HCT116 (cell line): ENCODE data around the gene PATL2. TPM values are rescaled to one million over a fixed set of nuclear protein-coding genes. Genes with fewer than 3 reads are reported as not detected.

Experiments
- ATAC-seq: fragments of 200-7000 bp; cut with Tn5 transposase; 2 replicates; pipeline ENCODE4 v1.9.1; 2020; ENCODE audit warnings: mild to moderate bottlenecking, moderate library complexity
- BruUV-seq: library from RNA; stranded (reverse); fragments of 400-500 nt; replicated peaks from 2 replicates; lab custom pipeline; 2021; lab: Mats Ljungman, UMichigan
- CTCF ChIA-PET: fragments of 300-600 bp; sonication (Branson Sonifier 250); formaldehyde crosslinking; loops from one replicate; lab custom pipeline; 2021; ENCODE audit warnings: antibody characterized with exemption; lab: Charles Lee
- POLR2A ChIA-PET: fragments of 300-600, 350-600 bp; sonication (Branson Sonifier 250); formaldehyde crosslinking; loops from one replicate; lab custom pipeline; 2021; ENCODE audit warnings: antibody characterized with exemption; lab: Charles Lee
- RAD21 ChIA-PET, 2 experiments: fragments of 300-600 bp; sonication (Branson Sonifier 250); formaldehyde crosslinking; loops; one replicate each; lab custom pipeline; 2023; ENCODE audit warnings: low total read pairs in 2 of 2; ENCODE audit not compliant: uncharacterized antibody in 2 of 2, unreplicated experiment in 2 of 2, low non-redundant PET in 1 of 2; lab: Charles Lee
- DNase-seq: peaks from one replicate; pipeline ENCODE4 v3.0.0-alpha.2; 2010; ENCODE audit warnings: low read depth, low spot score
- H2AFZ ChIP-seq: fragments of 200-600 bp; shearing (Covaris generic), sonication (generic); 2 replicates; pipeline ENCODE4 v1.6.1; 2017; ENCODE audit warnings: low read depth, mixed run types, mixed read lengths, antibody characterized with exemption, low read length; ENCODE audit not compliant: poor library complexity, severe bottlenecking
- H3K27ac ChIP-seq: 2 replicates; pipeline ENCODE4 v1.5.1; 2012; ENCODE audit warnings: low read depth, low read length
- H3K27me3 ChIP-seq: fragments of 200-600 bp; sonication (generic); 2 replicates; pipeline ENCODE4 v1.6.1; 2016; ENCODE audit warnings: mixed run types, low read length, mixed read lengths; ENCODE audit not compliant: insufficient read depth
- H3K36me3 ChIP-seq, 2 experiments: fragments of 200-500 bp in 1 of 2; fragments of 200-600 bp in 1 of 2; sonication (Bioruptor generic) in 1 of 2; sonication (generic) in 1 of 2; 2 replicates each; pipeline versions ENCODE4 v1.5.1 to v1.6.1; 2014 to 2016; ENCODE audit warnings: low read length in 2 of 2, inconsistent platforms in 1 of 2, mixed read lengths in 1 of 2, mixed run types in 1 of 2; ENCODE audit not compliant: insufficient read depth in 2 of 2, control insufficient read depth in 1 of 2
- H3K4me1 ChIP-seq, 2 experiments: fragments of 200-600 bp in 1 of 2; sonication (generic) in 1 of 2; 2 replicates each; pipeline versions ENCODE4 v1.5.1 to v1.6.1; 2012 to 2017; ENCODE audit warnings: low read length in 2 of 2, inconsistent platforms in 1 of 2, mild to moderate bottlenecking in 1 of 2, mixed read lengths in 1 of 2, mixed run types in 1 of 2, moderate library complexity in 1 of 2; ENCODE audit not compliant: insufficient read depth in 2 of 2, control insufficient read depth in 1 of 2
- H3K4me2 ChIP-seq: fragments of 200-600 bp; sonication (generic); 2 replicates; pipeline ENCODE4 v1.6.1; 2017; ENCODE audit warnings: mixed run types, low read length, mixed read lengths
- H3K4me3 ChIP-seq, 2 experiments: fragments of 200-600 bp in 1 of 2; sonication (generic) in 1 of 2; replicated peaks in 1 of 2; 2 replicates each; pipeline ENCODE4 v1.5.1; 2011 to 2016; ENCODE audit warnings: low read length in 2 of 2, control low read depth in 1 of 2, low read depth in 1 of 2, mild to moderate bottlenecking in 1 of 2, mixed read lengths in 1 of 2, mixed run types in 1 of 2
- H3K79me2 ChIP-seq: fragments of 200-600 bp; sonication (generic); 2 replicates; pipeline ENCODE4 v1.6.1; 2017; ENCODE audit warnings: mild to moderate bottlenecking, mixed run types, low read length, moderate library complexity, mixed read lengths; ENCODE audit not compliant: insufficient read depth
- H3K9ac ChIP-seq: fragments of 200-600 bp; sonication (generic); 2 replicates; pipeline ENCODE4 v1.6.1; 2016; ENCODE audit warnings: low read length, mixed read lengths
- H3K9me2 ChIP-seq: fragments of 200-600 bp; sonication (generic), shearing (Covaris generic); 2 replicates; pipeline ENCODE4 v1.6.1; 2017; ENCODE audit warnings: mixed run types, mild to moderate bottlenecking, moderate library complexity; ENCODE audit not compliant: insufficient read depth
- H3K9me3 ChIP-seq, 2 experiments: fragments of 200-500 bp in 1 of 2; fragments of 200-600 bp in 1 of 2; sonication (Bioruptor generic) in 1 of 2; sonication (generic) in 1 of 2; 2 replicates each; pipeline ENCODE4 v1.6.1; 2014 to 2017; ENCODE audit warnings: low read length in 2 of 2, mixed read lengths in 2 of 2, inconsistent platforms in 1 of 2, low read depth in 1 of 2, mild to moderate bottlenecking in 1 of 2, mixed run types in 1 of 2, moderate library complexity in 1 of 2; ENCODE audit not compliant: control insufficient read depth in 1 of 2, insufficient read depth in 1 of 2
- H4K20me1 ChIP-seq: fragments of 200-600 bp; sonication (generic), shearing (Covaris generic); 2 replicates; pipeline ENCODE4 v1.6.1; 2017; ENCODE audit warnings: mixed run types, mild to moderate bottlenecking, moderate library complexity; ENCODE audit not compliant: insufficient read depth
- CTCF ChIP-seq, 3 experiments: fragments of 200-600 bp in 1 of 3; sonication (generic) in 1 of 3; IDR thresholded peaks in 2 of 3; conservative IDR thresholded peaks in 1 of 3; 2 replicates each; pipeline ENCODE4 v1.5.1; 2012 to 2017; ENCODE audit warnings: low read depth in 2 of 3, low read length in 2 of 3, antibody characterized with exemption in 1 of 3, borderline replicate concordance in 1 of 3, control low read depth in 1 of 3, mild to moderate bottlenecking in 1 of 3, mixed read lengths in 1 of 3, mixed run types in 1 of 3, moderate library complexity in 1 of 3; ENCODE audit not compliant: insufficient read depth in 1 of 3
- EZH2 ChIP-seq: fragments of 200-600 bp; sonication (generic); IDR thresholded peaks from 2 replicates; pipeline ENCODE4 v1.6.1; 2017; ENCODE audit warnings: antibody characterized with exemption, mixed run types
- FOSL1 ChIP-seq: IDR thresholded peaks from 2 replicates; pipeline ENCODE4 v1.6.1; 2012; ENCODE audit warnings: low read depth
- JUND ChIP-seq: IDR thresholded peaks from 2 replicates; pipeline ENCODE4 v1.6.1; 2012
- MAX ChIP-seq: IDR thresholded peaks from 2 replicates; pipeline ENCODE4 v1.6.1; 2012
- POLR2AphosphoS5 ChIP-seq: IDR thresholded peaks from 2 replicates; pipeline ENCODE4 v1.6.1; 2011; ENCODE audit warnings: mild to moderate bottlenecking, low read depth, low read length, moderate library complexity
- RAD21 ChIP-seq: IDR thresholded peaks from 2 replicates; pipeline ENCODE4 v1.6.1; 2012; ENCODE audit warnings: low read depth, mild to moderate bottlenecking
- REST ChIP-seq: IDR thresholded peaks from 2 replicates; pipeline ENCODE4 v1.6.1; 2012; ENCODE audit warnings: low read depth
- SRF ChIP-seq: IDR thresholded peaks from 2 replicates; pipeline ENCODE4 v1.6.1; 2012; ENCODE audit warnings: low read depth
- TCF7L2 ChIP-seq: IDR thresholded peaks from 2 replicates; pipeline ENCODE4 v1.7.0; 2011; ENCODE audit warnings: borderline replicate concordance, inconsistent platforms; ENCODE audit not compliant: insufficient read depth, insufficient read length; ENCODE audit errors: extremely low read depth
- YY1 ChIP-seq: IDR thresholded peaks from 2 replicates; pipeline ENCODE4 v1.6.1; 2011; ENCODE audit warnings: low read length, low read depth, moderate library complexity, mild to moderate bottlenecking; ENCODE audit not compliant: insufficient replicate concordance; ENCODE audit errors: extremely low read depth
- ZBTB33 ChIP-seq: IDR thresholded peaks from 2 replicates; pipeline ENCODE4 v1.6.1; 2011; ENCODE audit warnings: mild to moderate bottlenecking, low read length, moderate library complexity; ENCODE audit not compliant: insufficient replicate concordance; ENCODE audit errors: extremely low read depth
- intact Hi-C: fragments of 100-400 bp; cut with micrococcal nuclease; formaldehyde crosslinking; loops from 2 replicates; pipeline ENCODE4 v1.10.0; 2022
- total RNA-seq: library from RNA; stranded (reverse); gene quantifications from one replicate; pipeline ENCODE4 v1.2.1, GENCODE V29; 2021; ENCODE audit not compliant: unreplicated experiment

Gene PATL2
- total RNA-seq, 1 experiment from 2014 or later, result 1.2 TPM

- ChIA-PET CTCF (interaction anchor here (0.5 to 2.2 kb wide), 3 partner anchors 10 to 57 kb away, joined by 3 to 7 read pairs (median 5); partner anchors contain the start of genes PATL2 and SPG11), RAD21 (no interaction called here), POLR2A (interaction anchor here (0.8 to 3.7 kb wide), 2 partner anchors 9 to 58 kb away, joined by 3 to 21 read pairs; partner anchors contain the start of genes B2M, PATL2 and SPG11)
- BruUV-seq, result no TSS peak
- H3K4me1 ChIP-seq, result peaks cover 0 to 9% of the 10 kb centered on the region in 2 experiments; a peak in 1 of 4 replicates
- H2AFZ ChIP-seq, result no peak overlapping the region
- H3K9me2 ChIP-seq, result no peaks in the 10 kb centered on the region
- H3K27me3 ChIP-seq, result no peaks in the 10 kb centered on the region
- no peak overlapping the region for H3K9ac ChIP-seq
- H3K9me3 ChIP-seq, result no peaks in the 10 kb centered on the region
- no peaks in the 10 kb centered on the region for H3K79me2 ChIP-seq
- H3K27ac ChIP-seq, result no peak overlapping the region
- DNase-seq (no peak), ATAC-seq (no peak)
- no peak for TF ChIP-seq EZH2
- TF ChIP-seq CTCF (IDR thresholded peaks at IDR 0.05 in 2 of 3, conservative IDR thresholded peaks at IDR 0.05 in 1 of 3; ENCODE audit: borderline replicate concordance in 1 of 3, insufficient read depth in 1 of 3, low read depth in 2 of 3, low read length in 2 of 3), result no peak
- TF ChIP-seq POLR2AphosphoS5, result no peak
- TF ChIP-seq ZBTB33, result no peak
- no peak for TF ChIP-seq RAD21
- no peak for TF ChIP-seq JUND
- TF ChIP-seq TCF7L2, result no peak
- TF ChIP-seq SRF, result no peak
- no peak for TF ChIP-seq YY1
- TF ChIP-seq REST, result no peak
- no peak for TF ChIP-seq MAX
- no peak for TF ChIP-seq FOSL1
- H3K36me3 ChIP-seq, result peaks cover 23 to 28% of the 10 kb centered on the region in 2 experiments
- H3K4me3 ChIP-seq, result no peak overlapping the region
- H4K20me1 ChIP-seq, result no peaks in the 10 kb centered on the region
- intact Hi-C loops, result no loop called here
- no peak overlapping the region for H3K4me2 ChIP-seq
Measured at GRCh38 chr15:44720460-44721176, 9.5 kb upstream of the PATL2 start.
